ENCODE results near the gene EPB41L3.

- TF ChIP-seq POLR2A (IDR thresholded peaks at IDR 0.05) = no peak
- TF ChIP-seq CTCF (IDR thresholded peaks at IDR 0.05) = no peak
Observed at GRCh38 chr18:5543036-5543680, 639 bp downstream of the EPB41L3 start.
